SK-N-SH treated with all-trans-retinoic acid at 6 μM for 48 hours (cell line): ENCODE data around the gene SLC9A2.

ENCODE experiments used
- ATAC-seq: fragments of 200-7000 bp; cut with Tn5 transposase; 3 replicates; pipeline ENCODE4 v1.9.1; 2020; ENCODE audit warnings: mild to moderate bottlenecking, moderate library complexity
- CSDC2 ChIP-seq: fragments of 250-450 bp; sonication (Bioruptor Pico); IDR thresholded peaks from 2 replicates; pipeline ENCODE4 v1.5.0; 2020; ENCODE audit warnings: mild to moderate bottlenecking, moderate library complexity
- CSRNP3 ChIP-seq: fragments of 250-450 bp; sonication (Bioruptor Pico); IDR thresholded peaks from 2 replicates; pipeline ENCODE4 v1.5.1; 2021; ENCODE audit warnings: mild to moderate bottlenecking, moderate library complexity
- ESRRG ChIP-seq: fragments of 250-450 bp; sonication (Bioruptor Pico); IDR thresholded peaks from 2 replicates; pipeline ENCODE4 v1.6.1; 2021; ENCODE audit warnings: mild to moderate bottlenecking
- GLIS3 ChIP-seq: fragments of 250-450 bp; sonication (Bioruptor Pico); IDR thresholded peaks from 2 replicates; pipeline ENCODE4 v1.5.0; 2020; ENCODE audit warnings: mild to moderate bottlenecking, moderate library complexity
- OSR1 ChIP-seq: fragments of 250-450 bp; sonication (Bioruptor Pico); IDR thresholded peaks from 2 replicates; pipeline ENCODE4 v1.8.0; 2022; ENCODE audit warnings: moderate library complexity, mild to moderate bottlenecking, inconsistent platforms
- PATZ1 ChIP-seq: fragments of 250-450 bp; sonication (Bioruptor Pico); IDR thresholded peaks from 2 replicates; pipeline ENCODE4 v1.8.0; 2020; ENCODE audit warnings: mild to moderate bottlenecking, moderate library complexity, borderline replicate concordance
- POU6F1 ChIP-seq: fragments of 250-450 bp; sonication (Bioruptor Pico); IDR thresholded peaks from 2 replicates; pipeline ENCODE4 v1.8.0; 2021; ENCODE audit warnings: low read depth, mild to moderate bottlenecking, moderate library complexity, borderline replicate concordance
- PPARA ChIP-seq: fragments of 250-450 bp; sonication (Bioruptor Pico); IDR thresholded peaks from 2 replicates; pipeline ENCODE4 v1.5.0; 2020; ENCODE audit warnings: mild to moderate bottlenecking, borderline replicate concordance
- RARB ChIP-seq: fragments of 250-450 bp; sonication (Bioruptor Pico); IDR thresholded peaks from 2 replicates; pipeline ENCODE4 v1.8.0; 2021; ENCODE audit warnings: mild to moderate bottlenecking, moderate library complexity
- SNAI2 ChIP-seq: fragments of 250-450 bp; sonication (Bioruptor Pico); IDR thresholded peaks from 2 replicates; pipeline ENCODE4 v1.5.0; 2020; ENCODE audit warnings: mild to moderate bottlenecking, moderate library complexity
- TCF4 ChIP-seq: fragments of 250-450 bp; sonication (Bioruptor Pico); IDR thresholded peaks from 2 replicates; pipeline ENCODE4 v1.8.0; 2021; ENCODE audit warnings: mild to moderate bottlenecking, moderate library complexity, borderline replicate concordance
- TOX ChIP-seq: fragments of 250-450 bp; sonication (Bioruptor Pico); IDR thresholded peaks from 2 replicates; pipeline ENCODE4 v1.8.0; 2021; ENCODE audit warnings: mild to moderate bottlenecking, moderate library complexity, borderline replicate concordance
- TSHZ2 ChIP-seq: fragments of 250-450 bp; sonication (Bioruptor Pico); IDR thresholded peaks from 2 replicates; pipeline ENCODE4 v1.5.0; 2020; ENCODE audit warnings: mild to moderate bottlenecking, moderate library complexity
- ZFP3 ChIP-seq: fragments of 250-450 bp; sonication (Bioruptor Pico); IDR thresholded peaks from 2 replicates; pipeline ENCODE4 v1.5.0; 2020; ENCODE audit warnings: mild to moderate bottlenecking, moderate library complexity
- ZFP30 ChIP-seq: fragments of 450-650 bp; formaldehyde crosslinking; IDR thresholded peaks from 2 replicates; pipeline ENCODE4 v1.5.0; 2022; ENCODE audit warnings: mild to moderate bottlenecking, moderate library complexity
- ZNF565 ChIP-seq: fragments of 450-650 bp; formaldehyde crosslinking; conservative IDR thresholded peaks from 2 replicates; pipeline ENCODE4 v1.5.0; 2020; ENCODE audit warnings: low read depth, mild to moderate bottlenecking, moderate library complexity
- ZNF70 ChIP-seq: fragments of 450-650 bp; formaldehyde crosslinking; IDR thresholded peaks from 2 replicates; pipeline ENCODE4 v1.5.0; 2020; ENCODE audit warnings: mild to moderate bottlenecking, moderate library complexity

Gene SLC9A2

GRCh38 chr2:102601730-102602129 lies 17.6 kb upstream of the SLC9A2 start:
- no peak for ATAC-seq

GRCh38 chr2:102603904-102604303 lies 15.4 kb upstream of the SLC9A2 start:
- TF ChIP-seq ZNF565 = no peak
- no peak for TF ChIP-seq ZNF70 (CRISPR knock-in tag)
- TF ChIP-seq OSR1 = no peak
- no peak for TF ChIP-seq PPARA (CRISPR knock-in tag)
- no peak for TF ChIP-seq SNAI2 (CRISPR knock-in tag)
- no peak for TF ChIP-seq RARB (CRISPR knock-in tag)
- TF ChIP-seq TSHZ2 (CRISPR knock-in tag) = no peak
- TF ChIP-seq CSRNP3 = no peak
- no peak for TF ChIP-seq ESRRG (CRISPR knock-in tag)
- TF ChIP-seq ZFP3 = no peak
- no peak for ATAC-seq

More at GRCh38 chr2:102601730-102602129, 17.6 kb upstream of the SLC9A2 start:
- no peak for TF ChIP-seq TSHZ2 (CRISPR knock-in tag)
- TF ChIP-seq ZNF565 = no peak
- TF ChIP-seq CSRNP3 = no peak
- TF ChIP-seq POU6F1 (CRISPR knock-in tag) = no peak
- no peak for TF ChIP-seq ZFP30
- TF ChIP-seq TCF4 (CRISPR knock-in tag) = no peak
- TF ChIP-seq CSDC2 (CRISPR knock-in tag) = no peak

- no peak for ATAC-seq
Measured at GRCh38 chr2:102604769-102605168, 14.6 kb upstream of the SLC9A2 start.

More at GRCh38 chr2:102604769-102605168, 14.6 kb upstream of the SLC9A2 start:
- TF ChIP-seq PATZ1 (CRISPR knock-in tag) = no peak
- no peak for TF ChIP-seq ESRRG (CRISPR knock-in tag)
- TF ChIP-seq CSDC2 (CRISPR knock-in tag) = no peak
- no peak for TF ChIP-seq RARB (CRISPR knock-in tag)
- TF ChIP-seq SNAI2 (CRISPR knock-in tag) = no peak
- no peak for TF ChIP-seq GLIS3 (CRISPR knock-in tag)
- TF ChIP-seq ZFP3 = no peak
- no peak for TF ChIP-seq ZFP30
- no peak for TF ChIP-seq OSR1
- TF ChIP-seq POU6F1 (CRISPR knock-in tag) = no peak
- TF ChIP-seq TOX (CRISPR knock-in tag) = no peak
